Neural crest cell (in vitro differentiated cells): ENCODE measurements around the gene HLF. TPM values are rescaled to one million over a fixed set of nuclear protein-coding genes. Genes with fewer than 3 reads are reported as not detected.

Experiments
- DNase-seq: peaks from one replicate; pipeline ENCODE4 v3.0.0; 2021; ENCODE audit warnings: low read depth, mixed read lengths, low spot score
- H3K27ac Mint-ChIP-seq: one replicate; pipeline ENCODE4 v1.8.0; 2021; ENCODE audit warnings: mild to moderate bottlenecking, mixed read lengths; ENCODE audit not compliant: unreplicated experiment
- H3K27me3 Mint-ChIP-seq: 2 replicates; pipeline ENCODE4 v1.8.0; 2021; ENCODE audit warnings: low read depth, mild to moderate bottlenecking, mixed read lengths
- H3K36me3 Mint-ChIP-seq: 2 replicates; pipeline ENCODE4 v1.8.0; 2021; ENCODE audit warnings: low read depth, mild to moderate bottlenecking, mixed read lengths
- H3K4me1 Mint-ChIP-seq: 2 replicates; pipeline ENCODE4 v1.8.0; 2021; ENCODE audit warnings: mixed read lengths
- H3K4me3 Mint-ChIP-seq: one replicate; pipeline ENCODE4 v1.8.0; 2021; ENCODE audit warnings: mild to moderate bottlenecking, mixed read lengths
- H3K9me3 Mint-ChIP-seq: 2 replicates; pipeline ENCODE4 v1.8.0; 2021; ENCODE audit warnings: mixed read lengths
- CTCF ChIP-seq: fragments of 200-600 bp; sonication (generic); conservative IDR thresholded peaks from 2 replicates; pipeline ENCODE4 v1.5.0; 2021; ENCODE audit warnings: antibody characterized with exemption, mild to moderate bottlenecking
- total RNA-seq: library from RNA; stranded (reverse); gene quantifications from 2 replicates; pipeline ENCODE4 v1.2.1, GENCODE V29; 2021

Gene HLF
- total RNA-seq, 1 donor from 2014 or later = not detected

DNA sequence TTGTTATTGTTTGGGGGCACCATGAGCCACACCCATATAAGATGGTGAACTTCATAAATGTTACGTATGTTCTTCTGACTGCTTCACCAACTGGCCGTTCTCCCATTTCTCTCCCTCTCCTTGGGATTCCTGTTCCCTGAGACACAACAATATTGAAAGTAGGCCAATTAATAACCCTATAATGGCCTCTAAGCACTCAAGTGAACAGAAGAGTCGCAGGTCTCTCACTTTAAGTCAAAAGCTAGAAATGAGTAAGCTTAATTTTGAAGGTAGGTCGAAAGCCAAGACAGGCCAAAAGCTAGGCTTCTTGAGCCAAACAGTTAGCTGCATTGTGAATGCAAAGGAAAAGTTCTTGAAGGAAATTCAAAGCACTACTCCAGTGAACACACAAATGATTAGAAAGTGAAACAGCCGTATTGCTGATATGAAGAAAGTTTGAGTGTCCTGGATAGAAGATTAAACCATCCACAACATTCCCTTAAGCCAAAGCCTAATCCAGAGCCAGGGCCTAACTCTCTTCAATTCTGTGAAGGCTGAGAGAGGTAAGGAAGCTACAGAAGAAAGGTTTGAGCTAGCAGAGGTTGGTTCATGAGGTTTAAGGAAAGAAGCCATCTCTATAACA, 25.8 kb downstream of the HLF start:
- Mint-ChIP-seq H3K9me3 (peaks cover 10% of the 10 kb centered on the region), H3K27ac (no peak overlapping the region), H3K27me3 (no peaks in the 10 kb centered on the region), H3K4me1 (no peaks in the 10 kb centered on the region), H3K36me3 (no peaks in the 10 kb centered on the region), H3K4me3 (no peak overlapping the region)
- no peak for DNase-seq
- no peak for TF ChIP-seq CTCF

DNA sequence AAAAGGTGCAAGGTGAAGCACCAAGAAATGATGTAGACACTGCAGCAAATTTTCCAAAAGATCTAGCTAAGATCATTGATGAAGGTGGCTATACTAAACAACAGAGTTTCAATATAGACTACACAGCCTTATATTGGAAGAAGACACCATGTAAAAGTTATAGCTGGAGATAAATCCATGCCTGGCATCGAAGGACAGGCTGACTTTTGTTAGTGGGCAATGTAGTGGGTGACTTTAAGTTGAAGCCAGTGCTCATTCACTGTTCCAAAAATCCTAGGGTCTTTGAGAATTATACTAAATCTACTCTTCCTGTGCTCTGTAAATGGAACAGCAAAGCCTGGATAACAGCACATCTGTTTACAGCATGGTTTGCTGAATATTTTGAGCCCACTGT, 26.4 kb downstream of the HLF start:
- Mint-ChIP-seq H3K4me1 (no peaks in the 10 kb centered on the region), H3K27me3 (no peaks in the 10 kb centered on the region), H3K9me3 (peaks cover 10% of the 10 kb centered on the region), H3K27ac (no peak overlapping the region), H3K36me3 (no peaks in the 10 kb centered on the region), H3K4me3 (no peak overlapping the region)
- DNase-seq = no peak
- TF ChIP-seq CTCF = no peak

- Mint-ChIP-seq H3K36me3 (no peaks in the 10 kb centered on the region), H3K27me3 (no peaks in the 10 kb centered on the region), H3K4me1 (no peaks in the 10 kb centered on the region), H3K27ac (no peak overlapping the region), H3K4me3 (no peak overlapping the region), H3K9me3 (peaks cover 10% of the 10 kb centered on the region)
- TF ChIP-seq CTCF = no peak
- DNase-seq = no peak
These were observed 27.3 kb downstream of the HLF start for GRCh38 chr17:55292094-55292493.

- TF ChIP-seq CTCF = no peak
- DNase-seq = no peak
- no peaks in the 10 kb centered on the region for H3K4me1 Mint-ChIP-seq
- H3K36me3 Mint-ChIP-seq = no peaks in the 10 kb centered on the region
- H3K27ac Mint-ChIP-seq = no peak overlapping the region
- no peak overlapping the region for H3K4me3 Mint-ChIP-seq
- H3K9me3 Mint-ChIP-seq = peaks cover 10% of the 10 kb centered on the region
- H3K27me3 Mint-ChIP-seq = no peaks in the 10 kb centered on the region
These were observed 29.4 kb downstream of the HLF start for GRCh38 chr17:55294042-55294751.

DNA sequence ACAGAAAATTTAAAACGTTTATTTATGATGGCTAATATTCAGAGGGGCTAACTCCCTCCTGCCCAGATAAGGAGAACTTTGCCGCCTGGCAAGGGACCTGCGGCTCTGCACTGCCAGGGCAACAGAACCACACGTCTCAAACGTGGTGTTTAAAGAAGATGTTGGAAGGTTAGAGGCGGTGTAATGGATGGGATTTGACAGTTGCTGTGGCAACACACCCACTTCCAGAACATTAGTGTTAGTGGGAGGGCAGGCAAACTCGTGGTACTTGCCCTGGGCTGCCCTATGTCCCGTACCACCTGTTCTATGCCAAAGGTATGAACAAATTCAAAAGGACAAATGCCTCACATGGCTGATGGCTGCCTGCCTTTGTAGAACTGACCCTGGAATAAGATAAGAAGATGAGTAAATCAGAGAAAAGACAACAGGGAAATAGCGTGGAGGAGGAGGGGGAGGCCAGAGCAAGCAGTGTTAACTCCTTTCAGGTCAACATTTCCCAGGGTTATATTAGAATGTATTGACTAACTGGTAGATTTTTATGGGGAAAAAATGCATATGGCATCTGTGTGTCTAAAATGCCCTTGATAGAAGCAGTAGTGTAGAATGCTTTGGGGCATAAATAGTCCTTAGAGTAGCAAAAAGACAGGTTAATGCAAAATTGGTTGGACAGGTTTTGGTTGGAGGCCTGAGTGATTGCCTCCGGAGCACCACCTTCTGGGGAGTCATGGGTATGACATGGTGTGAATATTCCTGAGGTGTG, 30.8 kb downstream of the HLF start:
- Mint-ChIP-seq H3K27me3 (no peaks in the 10 kb centered on the region), H3K4me1 (no peaks in the 10 kb centered on the region), H3K4me3 (no peak overlapping the region), H3K9me3 (peaks cover 7% of the 10 kb centered on the region), H3K27ac (no peak overlapping the region), H3K36me3 (no peaks in the 10 kb centered on the region)
- peak; percentile 57 for DNase-seq
- TF ChIP-seq CTCF = peak; percentile 86
